DOHH2 (cell line): Measurements from ENCODE around the gene ANO6.

Experiments used
- H3F3A ChIP-seq: fragments of 200-600 bp; sonication (generic), shearing (Covaris generic); 2 replicates; pipeline ENCODE4 v1.6.0; 2016; ENCODE audit warnings: antibody characterized with exemption, mild to moderate bottlenecking; ENCODE audit not compliant: control insufficient read depth, insufficient read depth
- H3K27ac ChIP-seq: fragments of 200-600 bp; sonication (generic); 2 replicates; pipeline ENCODE4 v1.5.1; 2014; ENCODE audit warnings: low read depth, mild to moderate bottlenecking, low read length, moderate library complexity
- H3K27me3 ChIP-seq: fragments of 200-600 bp; sonication (generic); 2 replicates; pipeline ENCODE4 v1.6.1; 2014; ENCODE audit warnings: mild to moderate bottlenecking, low read length, mixed read lengths; ENCODE audit not compliant: control insufficient read depth
- H3K36me3 ChIP-seq: fragments of 200-600 bp; sonication (generic); 2 replicates; pipeline ENCODE4 v1.6.1; 2014; ENCODE audit warnings: mild to moderate bottlenecking, low read length, moderate library complexity, mixed read lengths; ENCODE audit not compliant: control insufficient read depth
- H3K4me1 ChIP-seq: fragments of 200-600 bp; sonication (generic); 2 replicates; pipeline ENCODE4 v1.6.1; 2014; ENCODE audit warnings: mild to moderate bottlenecking, low read length, mixed read lengths; ENCODE audit not compliant: control insufficient read depth
- H3K4me2 ChIP-seq: fragments of 200-600 bp; sonication (generic); 2 replicates; pipeline ENCODE4 v1.6.0; 2014; ENCODE audit warnings: mild to moderate bottlenecking, low read length, moderate library complexity
- H3K4me3 ChIP-seq: fragments of 200-600 bp; sonication (generic); 2 replicates; pipeline ENCODE4 v1.5.1; 2014; ENCODE audit warnings: mild to moderate bottlenecking, low read length, mixed read lengths
- H3K79me2 ChIP-seq: fragments of 200-600 bp; sonication (generic); 2 replicates; pipeline ENCODE4 v1.6.1; 2014; ENCODE audit warnings: mild to moderate bottlenecking, low read length, mixed read lengths; ENCODE audit not compliant: control insufficient read depth
- H3K9me2 ChIP-seq: fragments of 200-600 bp; sonication (generic); replicated peaks from 2 replicates; pipeline ENCODE4 v1.6.1; 2014; ENCODE audit warnings: mild to moderate bottlenecking, low read length, mixed read lengths; ENCODE audit not compliant: control insufficient read depth
- H3K9me3 ChIP-seq: fragments of 200-600 bp; sonication (generic); 2 replicates; pipeline ENCODE4 v1.6.1; 2014; ENCODE audit warnings: antibody characterized with exemption, low read length, mixed read lengths; ENCODE audit not compliant: control insufficient read depth, insufficient read depth
- H4K20me1 ChIP-seq: fragments of 200-600 bp; sonication (generic); 2 replicates; pipeline ENCODE4 v1.6.0; 2014; ENCODE audit warnings: low read depth, mild to moderate bottlenecking, antibody characterized with exemption, low read length, moderate library complexity; ENCODE audit not compliant: control insufficient read depth, insufficient read depth
- EZH2phosphoT487 ChIP-seq: fragments of 200-600 bp; sonication (generic); IDR thresholded peaks from 2 replicates; pipeline ENCODE4 v1.6.1; 2017; ENCODE audit warnings: borderline replicate concordance, mild to moderate bottlenecking, antibody characterized with exemption, low read length, moderate library complexity, mixed read lengths
- TF ChIP-seq, protein P1 (sequence below): fragments of 200-600 bp; sonication (generic); IDR thresholded peaks from one replicate; pipeline ENCODE4 v1.5.1; 2014; ENCODE audit warnings: antibody characterized with exemption, mild to moderate bottlenecking, low read depth, low read length; ENCODE audit not compliant: poor library complexity, severe bottlenecking

The ANO6 gene

GRCh38 chr12:45285717-45286116 is 69.8 kb downstream of the ANO6 start:
- no peaks in the 10 kb centered on the region for H3K27me3 ChIP-seq
- TF ChIP-seq EZH2phosphoT487: no peak
- TF ChIP-seq, protein P1, sequence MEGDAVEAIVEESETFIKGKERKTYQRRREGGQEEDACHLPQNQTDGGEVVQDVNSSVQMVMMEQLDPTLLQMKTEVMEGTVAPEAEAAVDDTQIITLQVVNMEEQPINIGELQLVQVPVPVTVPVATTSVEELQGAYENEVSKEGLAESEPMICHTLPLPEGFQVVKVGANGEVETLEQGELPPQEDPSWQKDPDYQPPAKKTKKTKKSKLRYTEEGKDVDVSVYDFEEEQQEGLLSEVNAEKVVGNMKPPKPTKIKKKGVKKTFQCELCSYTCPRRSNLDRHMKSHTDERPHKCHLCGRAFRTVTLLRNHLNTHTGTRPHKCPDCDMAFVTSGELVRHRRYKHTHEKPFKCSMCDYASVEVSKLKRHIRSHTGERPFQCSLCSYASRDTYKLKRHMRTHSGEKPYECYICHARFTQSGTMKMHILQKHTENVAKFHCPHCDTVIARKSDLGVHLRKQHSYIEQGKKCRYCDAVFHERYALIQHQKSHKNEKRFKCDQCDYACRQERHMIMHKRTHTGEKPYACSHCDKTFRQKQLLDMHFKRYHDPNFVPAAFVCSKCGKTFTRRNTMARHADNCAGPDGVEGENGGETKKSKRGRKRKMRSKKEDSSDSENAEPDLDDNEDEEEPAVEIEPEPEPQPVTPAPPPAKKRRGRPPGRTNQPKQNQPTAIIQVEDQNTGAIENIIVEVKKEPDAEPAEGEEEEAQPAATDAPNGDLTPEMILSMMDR: no peak
- H3F3A ChIP-seq: no peaks in the 10 kb centered on the region
- H4K20me1 ChIP-seq: no peaks in the 10 kb centered on the region
- no peaks in the 10 kb centered on the region for H3K9me3 ChIP-seq
- no peaks in the 10 kb centered on the region for H3K4me1 ChIP-seq
- no peaks in the 10 kb centered on the region for H3K9me2 ChIP-seq
- H3K27ac ChIP-seq: no peak overlapping the region
- no peaks in the 10 kb centered on the region; the same call in 1 of the 2 replicates for H3K79me2 ChIP-seq
- H3K4me3 ChIP-seq: no peak overlapping the region
- H3K4me2 ChIP-seq: no peak overlapping the region
- no peaks in the 10 kb centered on the region for H3K36me3 ChIP-seq

GRCh38 chr12:45286621-45287020 is 70.7 kb downstream of the ANO6 start:
- H3K79me2 ChIP-seq: no peaks in the 10 kb centered on the region; the same call in 1 of the 2 replicates
- H3K4me3 ChIP-seq: no peak overlapping the region
- H3K27me3 ChIP-seq: no peaks in the 10 kb centered on the region
- H4K20me1 ChIP-seq: no peaks in the 10 kb centered on the region
- no peak overlapping the region for H3K4me2 ChIP-seq
- TF ChIP-seq, protein P1: no peak
- TF ChIP-seq EZH2phosphoT487: no peak
- no peaks in the 10 kb centered on the region for H3K9me2 ChIP-seq
- H3K9me3 ChIP-seq: no peaks in the 10 kb centered on the region
- no peaks in the 10 kb centered on the region for H3F3A ChIP-seq
- H3K36me3 ChIP-seq: no peaks in the 10 kb centered on the region
- H3K4me1 ChIP-seq: no peaks in the 10 kb centered on the region
- H3K27ac ChIP-seq: no peak overlapping the region

DNA sequence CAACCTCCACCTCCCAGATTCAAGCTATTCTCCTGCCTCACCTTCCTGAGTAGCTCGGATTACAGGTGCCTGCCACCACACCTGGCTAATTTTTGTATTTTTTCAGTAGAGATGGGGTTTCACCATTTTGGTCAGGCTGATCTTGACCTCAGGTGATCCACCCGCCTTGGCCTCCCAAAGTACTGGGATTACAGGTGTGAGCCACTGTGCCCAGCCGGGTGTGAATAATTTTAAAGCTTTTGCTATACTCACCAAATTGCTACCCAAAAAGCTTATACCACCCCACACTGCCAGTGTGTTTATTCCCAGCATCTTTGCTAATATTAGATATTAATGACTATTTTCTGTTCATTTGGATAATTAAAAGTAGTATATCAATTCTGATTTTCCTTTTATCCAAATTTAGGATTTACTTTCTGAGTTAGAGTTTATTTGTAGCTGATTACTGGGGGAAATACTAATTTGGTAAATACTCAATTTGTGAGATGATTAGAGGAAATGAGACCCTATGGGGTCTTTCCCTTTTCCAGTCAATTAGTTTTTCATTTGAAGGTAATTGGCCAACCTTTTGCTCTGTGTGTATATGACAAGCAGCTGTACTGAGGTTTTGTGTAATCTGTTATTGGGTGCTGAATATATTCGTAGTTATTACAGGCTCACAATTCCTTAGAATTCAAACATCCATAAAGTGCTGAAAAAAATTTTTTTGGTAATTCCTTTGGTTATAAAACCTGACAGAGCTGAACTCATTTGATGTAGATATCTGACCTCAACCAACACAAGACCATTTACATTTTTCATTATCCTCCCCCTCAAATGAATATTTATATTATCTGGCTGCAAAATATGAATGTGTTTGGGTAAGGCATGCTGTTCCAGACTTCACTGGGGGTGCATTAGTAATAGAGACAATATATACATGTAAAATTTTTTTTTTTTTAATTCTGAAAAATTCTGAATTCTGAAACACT is 73.6 kb downstream of the ANO6 start:
- no peaks in the 10 kb centered on the region for H3K4me1 ChIP-seq
- TF ChIP-seq EZH2phosphoT487: no peak
- TF ChIP-seq, protein P1: no peak
- no peaks in the 10 kb centered on the region; the same call in 1 of the 2 replicates for H3K79me2 ChIP-seq
- H3K4me3 ChIP-seq: no peak overlapping the region
- no peaks in the 10 kb centered on the region for H3K36me3 ChIP-seq
- H3K4me2 ChIP-seq: no peak overlapping the region
- no peaks in the 10 kb centered on the region for H3K9me3 ChIP-seq
- no peaks in the 10 kb centered on the region for H3F3A ChIP-seq
- no peaks in the 10 kb centered on the region for H3K27me3 ChIP-seq
- H4K20me1 ChIP-seq: no peaks in the 10 kb centered on the region
- no peak overlapping the region for H3K27ac ChIP-seq
- H3K9me2 ChIP-seq: no peaks in the 10 kb centered on the region
